WI38 (cell line): Measurements from ENCODE around the gene VASH2.

Source experiments
- H3K4me3 ChIP-seq: 2 replicates; pipeline ENCODE4 v1.5.1; 2011; ENCODE audit warnings: low read depth, mild to moderate bottlenecking, control low read depth, low read length
- TF ChIP-seq, protein P1 (sequence below): IDR thresholded peaks from 2 replicates; pipeline ENCODE4 v1.5.1; 2012; ENCODE audit warnings: low read depth, mild to moderate bottlenecking, control low read depth, low read length

VASH2 gene

DNA sequence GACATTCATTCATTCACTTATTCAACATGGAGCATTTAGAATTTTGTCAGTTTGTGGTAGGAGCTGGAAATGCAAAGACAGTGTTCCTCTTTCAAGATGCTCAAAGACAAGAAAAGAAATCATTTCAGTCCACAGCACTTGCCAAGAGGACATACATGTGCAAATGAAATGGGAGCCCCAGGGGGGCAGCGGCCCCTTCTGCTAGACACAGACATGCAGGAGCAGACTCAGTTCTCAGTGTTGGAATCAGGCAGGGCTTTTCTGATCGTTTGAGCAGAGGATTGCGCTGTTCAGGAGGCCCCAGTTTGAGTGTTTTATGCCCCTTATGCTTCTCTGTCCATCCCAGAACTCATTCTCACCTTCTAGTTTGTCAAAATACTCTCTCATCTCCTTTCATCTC lies 35.6 kb upstream of the VASH2 start:
- TF ChIP-seq, protein P1, sequence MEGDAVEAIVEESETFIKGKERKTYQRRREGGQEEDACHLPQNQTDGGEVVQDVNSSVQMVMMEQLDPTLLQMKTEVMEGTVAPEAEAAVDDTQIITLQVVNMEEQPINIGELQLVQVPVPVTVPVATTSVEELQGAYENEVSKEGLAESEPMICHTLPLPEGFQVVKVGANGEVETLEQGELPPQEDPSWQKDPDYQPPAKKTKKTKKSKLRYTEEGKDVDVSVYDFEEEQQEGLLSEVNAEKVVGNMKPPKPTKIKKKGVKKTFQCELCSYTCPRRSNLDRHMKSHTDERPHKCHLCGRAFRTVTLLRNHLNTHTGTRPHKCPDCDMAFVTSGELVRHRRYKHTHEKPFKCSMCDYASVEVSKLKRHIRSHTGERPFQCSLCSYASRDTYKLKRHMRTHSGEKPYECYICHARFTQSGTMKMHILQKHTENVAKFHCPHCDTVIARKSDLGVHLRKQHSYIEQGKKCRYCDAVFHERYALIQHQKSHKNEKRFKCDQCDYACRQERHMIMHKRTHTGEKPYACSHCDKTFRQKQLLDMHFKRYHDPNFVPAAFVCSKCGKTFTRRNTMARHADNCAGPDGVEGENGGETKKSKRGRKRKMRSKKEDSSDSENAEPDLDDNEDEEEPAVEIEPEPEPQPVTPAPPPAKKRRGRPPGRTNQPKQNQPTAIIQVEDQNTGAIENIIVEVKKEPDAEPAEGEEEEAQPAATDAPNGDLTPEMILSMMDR = no peak
- no peak overlapping the region for H3K4me3 ChIP-seq

DNA sequence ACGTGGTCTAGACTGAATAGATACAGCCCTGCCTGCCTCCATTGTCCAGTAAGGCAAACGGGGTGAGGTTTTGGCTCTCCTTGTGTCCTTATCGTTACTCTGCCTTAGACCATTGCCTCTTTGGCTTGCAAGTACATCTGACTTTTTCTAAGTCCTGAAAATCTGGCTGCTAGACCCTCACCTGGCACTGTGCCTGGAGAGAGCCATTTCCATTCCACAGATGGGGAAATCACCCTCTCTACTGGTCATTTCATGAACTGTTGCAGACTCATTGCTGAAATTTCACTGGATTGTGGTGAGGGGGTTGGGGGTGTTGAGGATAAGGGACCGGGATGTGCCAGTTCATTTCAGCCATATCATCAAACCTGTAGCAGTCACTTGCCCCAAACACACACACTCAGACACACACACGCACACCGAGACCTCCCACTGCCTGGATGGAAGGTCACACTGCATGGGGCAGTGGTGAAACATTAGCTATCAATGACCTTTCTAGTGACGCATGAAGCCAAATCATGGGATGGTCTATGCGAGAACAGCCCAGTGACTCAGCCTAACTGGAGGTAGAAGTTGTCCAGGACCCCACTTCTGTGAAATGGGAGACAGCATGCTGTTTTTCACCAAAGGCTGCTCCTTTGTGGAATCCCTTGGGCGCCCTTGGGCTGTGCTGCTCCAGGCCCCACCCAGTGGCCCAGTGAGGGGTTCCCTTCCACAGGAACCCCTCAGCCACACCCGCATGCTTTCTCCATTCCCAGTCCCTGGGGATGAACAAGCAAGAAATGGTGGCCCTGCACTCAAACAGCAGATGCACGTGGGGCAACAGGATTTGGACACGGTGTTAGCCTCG lies 34.9 kb upstream of the VASH2 start:
- H3K4me3 ChIP-seq = no peak overlapping the region
- TF ChIP-seq, protein P1 = peak; percentile 31; the same call in 1 of the 2 replicates

DNA sequence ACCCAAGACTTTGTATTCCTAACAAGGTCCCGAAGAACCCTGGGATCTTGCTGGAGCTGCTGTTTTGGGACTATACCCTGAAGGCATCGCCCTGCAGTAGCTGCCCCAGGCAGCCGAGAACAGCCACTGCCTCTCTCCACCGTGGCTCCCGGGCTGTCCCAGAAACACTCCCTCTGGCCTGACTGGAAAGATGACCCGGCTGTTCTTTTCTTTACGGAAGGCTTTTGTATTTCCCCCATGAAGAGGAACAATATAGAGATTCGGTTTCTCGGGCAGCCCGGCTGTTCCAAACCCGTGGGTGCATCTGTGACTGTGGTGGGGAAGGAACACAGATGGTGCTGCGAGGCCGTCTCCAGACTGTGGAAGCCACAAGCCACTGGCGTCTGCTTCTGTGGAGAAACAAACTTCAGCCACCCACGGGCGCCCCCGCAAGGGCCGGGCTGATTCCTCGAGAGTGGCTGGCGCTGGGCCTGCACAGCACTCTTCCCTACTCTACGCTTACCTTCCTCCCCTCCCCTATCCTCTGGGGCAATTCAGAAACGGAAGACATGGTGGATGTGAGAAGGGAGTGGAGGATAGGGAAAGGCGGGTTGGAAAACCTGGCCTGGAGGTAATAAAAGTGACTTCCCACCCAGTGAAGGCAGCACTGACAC lies 33.7 kb upstream of the VASH2 start:
- H3K4me3 ChIP-seq = no peak overlapping the region
- TF ChIP-seq, protein P1 = no peak

DNA sequence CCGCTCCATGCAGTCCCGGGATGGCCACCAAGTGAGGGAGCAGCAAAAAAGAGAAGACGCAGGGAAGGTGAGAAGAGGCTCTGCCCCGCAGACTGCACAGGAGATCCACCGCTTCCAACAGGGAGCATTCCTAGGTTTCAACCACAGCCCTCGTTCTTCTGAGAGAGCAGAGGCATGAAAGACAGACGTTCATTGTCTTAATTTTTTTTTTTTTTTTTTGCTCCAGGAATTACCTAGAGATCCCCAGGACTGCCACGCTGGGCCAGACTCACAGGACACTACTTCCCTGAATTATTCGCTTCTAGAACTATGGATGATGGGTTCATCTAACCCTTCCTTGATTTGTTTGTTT lies 33.2 kb upstream of the VASH2 start:
- no peak overlapping the region for H3K4me3 ChIP-seq

DNA sequence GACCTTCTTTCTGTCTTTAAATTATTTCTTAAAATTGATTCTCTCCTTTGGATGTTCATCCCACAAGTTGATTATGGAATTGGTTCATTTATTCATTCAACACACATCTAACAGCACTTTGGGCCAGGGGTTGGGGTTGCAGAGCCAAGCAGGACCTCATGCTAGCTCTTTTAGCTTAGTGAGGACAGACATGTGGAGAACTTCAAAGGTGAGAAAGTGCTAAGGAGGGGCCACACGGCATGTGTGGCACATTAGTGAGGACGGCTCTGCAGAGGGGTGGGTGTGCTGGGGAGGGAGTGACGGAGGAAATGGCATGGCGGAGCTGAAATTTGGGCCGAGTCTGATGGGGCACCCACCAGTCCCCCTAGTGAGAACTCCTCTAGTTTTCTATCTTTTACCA lies 32.5 kb upstream of the VASH2 start:
- H3K4me3 ChIP-seq = no peak overlapping the region
- TF ChIP-seq, protein P1 = no peak

More for the DNA sequence above, 33.2 kb upstream of the VASH2 start:
- TF ChIP-seq, protein P1 = no peak

DNA sequence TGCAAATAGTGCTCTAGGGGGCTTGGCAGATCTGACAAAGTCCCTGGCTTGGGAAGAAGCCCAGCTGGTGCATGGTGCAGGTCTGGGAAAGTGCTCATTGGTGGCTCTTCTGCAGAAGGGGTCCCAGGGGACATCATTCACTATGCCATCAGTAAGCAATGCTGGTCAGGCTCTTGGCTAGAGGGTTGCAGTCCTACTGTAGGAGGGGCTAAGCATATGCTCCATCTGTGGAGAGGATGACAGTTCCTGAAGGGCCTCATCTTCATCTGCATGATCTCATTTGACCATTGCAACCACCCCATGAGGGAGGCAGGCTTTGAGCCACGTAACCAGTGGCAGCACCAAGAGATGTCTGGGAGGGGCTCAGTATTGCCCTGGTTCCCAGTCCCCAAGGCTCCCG lies 31.5 kb upstream of the VASH2 start:
- TF ChIP-seq, protein P1 = no peak
- no peak overlapping the region for H3K4me3 ChIP-seq

DNA sequence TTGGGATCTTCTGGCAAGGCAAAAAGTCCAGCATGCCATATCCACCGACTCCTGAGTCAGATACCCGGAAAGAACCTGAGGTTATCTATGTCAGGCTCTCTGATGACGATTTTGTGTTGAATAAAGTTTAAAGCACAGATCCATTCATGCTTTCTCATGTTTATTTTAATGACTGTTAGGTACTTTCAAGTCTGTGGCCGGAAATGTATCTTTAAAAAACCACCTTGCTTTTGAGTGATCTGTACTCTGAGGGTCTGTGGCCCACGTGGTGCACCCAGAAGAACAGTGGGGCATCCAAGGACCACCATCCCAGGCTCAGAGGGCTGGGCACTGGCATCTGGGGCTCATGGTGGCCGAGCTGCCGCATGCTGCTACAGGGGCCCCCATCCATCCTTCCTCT lies 30.1 kb upstream of the VASH2 start:
- H3K4me3 ChIP-seq = no peak overlapping the region
- TF ChIP-seq, protein P1 = no peak
